VCaP (cell line): Measurements from ENCODE around the gene BCL2L1.

ENCODE experiments used
- H3K27ac ChIP-seq: fragments of 450-650 bp; 2 replicates; pipeline ENCODE4 v1.5.1; 2017
- TF ChIP-seq, protein P1 (sequence below): fragments of 450-650 bp; conservative IDR thresholded peaks from 2 replicates; pipeline ENCODE4 v1.5.1; 2017; ENCODE audit warnings: mild to moderate bottlenecking, moderate library complexity

The BCL2L1 gene

GRCh38 chr20:31746068-31746878, 23.6 kb upstream of the BCL2L1 start:
- H3K27ac ChIP-seq, result peak overlapping the region; percentile 30
- TF ChIP-seq, protein P1, sequence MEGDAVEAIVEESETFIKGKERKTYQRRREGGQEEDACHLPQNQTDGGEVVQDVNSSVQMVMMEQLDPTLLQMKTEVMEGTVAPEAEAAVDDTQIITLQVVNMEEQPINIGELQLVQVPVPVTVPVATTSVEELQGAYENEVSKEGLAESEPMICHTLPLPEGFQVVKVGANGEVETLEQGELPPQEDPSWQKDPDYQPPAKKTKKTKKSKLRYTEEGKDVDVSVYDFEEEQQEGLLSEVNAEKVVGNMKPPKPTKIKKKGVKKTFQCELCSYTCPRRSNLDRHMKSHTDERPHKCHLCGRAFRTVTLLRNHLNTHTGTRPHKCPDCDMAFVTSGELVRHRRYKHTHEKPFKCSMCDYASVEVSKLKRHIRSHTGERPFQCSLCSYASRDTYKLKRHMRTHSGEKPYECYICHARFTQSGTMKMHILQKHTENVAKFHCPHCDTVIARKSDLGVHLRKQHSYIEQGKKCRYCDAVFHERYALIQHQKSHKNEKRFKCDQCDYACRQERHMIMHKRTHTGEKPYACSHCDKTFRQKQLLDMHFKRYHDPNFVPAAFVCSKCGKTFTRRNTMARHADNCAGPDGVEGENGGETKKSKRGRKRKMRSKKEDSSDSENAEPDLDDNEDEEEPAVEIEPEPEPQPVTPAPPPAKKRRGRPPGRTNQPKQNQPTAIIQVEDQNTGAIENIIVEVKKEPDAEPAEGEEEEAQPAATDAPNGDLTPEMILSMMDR, result no peak

- TF ChIP-seq, protein P1, result no peak
- peak overlapping the region; percentile 93 for H3K27ac ChIP-seq
Observed at GRCh38 chr20:31740656-31741323, 18.1 kb upstream of the BCL2L1 start.

GRCh38 chr20:31740208-31740607, 17.5 kb upstream of the BCL2L1 start:
- TF ChIP-seq, protein P1, result no peak
- peak overlapping the region; percentile 93 for H3K27ac ChIP-seq

- TF ChIP-seq, protein P1, result no peak
- peak overlapping the region; percentile 93 for H3K27ac ChIP-seq
Observed at GRCh38 chr20:31739550-31739977, 16.9 kb upstream of the BCL2L1 start.

- TF ChIP-seq, protein P1, result peak; percentile 30
- peak within 1 kb of the TSS; percentile 93 for H3K27ac ChIP-seq
Observed at GRCh38 chr20:31738729-31739549, 16.3 kb upstream of the BCL2L1 start, which contains the start of gene TPX2. Gene TPX2, plus strand, starts transcription at chr20:31739290. Its CDS starts 18,187 bp downstream, at chr20:31757477.

DNA sequence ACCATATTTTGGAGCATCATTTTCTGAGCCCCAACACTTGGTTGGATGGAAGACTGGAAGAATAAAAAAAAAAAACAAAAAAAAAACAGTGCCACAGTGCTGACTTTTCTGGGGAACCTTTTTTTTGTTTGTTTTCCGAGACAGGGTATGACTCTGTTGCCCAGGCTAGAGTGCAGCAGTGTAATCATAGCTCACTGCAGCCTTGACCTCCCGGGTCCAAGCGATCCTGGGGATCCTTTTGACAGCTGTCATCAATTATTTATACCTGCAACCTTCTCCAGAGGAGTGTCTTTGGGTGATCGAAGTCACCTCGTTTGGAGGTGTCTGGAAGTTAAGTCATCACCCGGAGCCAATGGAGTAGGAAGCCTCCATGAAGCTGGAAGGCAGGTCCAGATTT, 8.7 kb upstream of the BCL2L1 start:
- no peak overlapping the region for H3K27ac ChIP-seq
- TF ChIP-seq, protein P1, result no peak
